AG09319 (cell line): ENCODE data around the gene SETBP1.
A peak's percentile ranks its signal among the peaks of the same experiment; 100 is the strongest.

Experiments
- DNase-seq: peaks from one replicate; pipeline ENCODE4 v3.0.0-alpha.2; 2010; ENCODE audit warnings: low read depth; ENCODE audit errors: extremely low read depth
- TF ChIP-seq, protein P1 (sequence below): IDR thresholded peaks from 2 replicates; pipeline ENCODE4 v1.5.1; 2011; ENCODE audit warnings: low read depth, mild to moderate bottlenecking, inconsistent platforms, low read length, moderate library complexity

The SETBP1 gene

DNA sequence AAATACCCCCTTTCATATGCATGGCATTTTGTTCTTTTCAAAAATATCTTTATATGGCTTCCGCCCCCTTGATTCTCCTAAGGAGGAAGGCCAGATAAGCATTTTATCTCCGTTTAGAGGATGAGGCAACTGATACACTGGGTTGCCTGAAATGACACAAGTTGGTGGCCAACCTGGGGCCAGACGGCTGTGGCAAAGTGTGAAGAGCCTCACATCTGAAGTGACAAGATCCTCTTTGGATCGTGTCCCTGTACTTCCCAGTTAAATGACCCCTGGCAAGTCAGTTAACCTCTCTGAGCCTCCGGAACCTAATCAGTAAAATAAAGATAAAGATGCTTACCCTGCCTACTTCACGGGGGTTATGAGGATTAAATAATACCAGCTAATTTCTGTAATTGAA lies 4.6 kb downstream of the SETBP1 start:
- TF ChIP-seq, protein P1, sequence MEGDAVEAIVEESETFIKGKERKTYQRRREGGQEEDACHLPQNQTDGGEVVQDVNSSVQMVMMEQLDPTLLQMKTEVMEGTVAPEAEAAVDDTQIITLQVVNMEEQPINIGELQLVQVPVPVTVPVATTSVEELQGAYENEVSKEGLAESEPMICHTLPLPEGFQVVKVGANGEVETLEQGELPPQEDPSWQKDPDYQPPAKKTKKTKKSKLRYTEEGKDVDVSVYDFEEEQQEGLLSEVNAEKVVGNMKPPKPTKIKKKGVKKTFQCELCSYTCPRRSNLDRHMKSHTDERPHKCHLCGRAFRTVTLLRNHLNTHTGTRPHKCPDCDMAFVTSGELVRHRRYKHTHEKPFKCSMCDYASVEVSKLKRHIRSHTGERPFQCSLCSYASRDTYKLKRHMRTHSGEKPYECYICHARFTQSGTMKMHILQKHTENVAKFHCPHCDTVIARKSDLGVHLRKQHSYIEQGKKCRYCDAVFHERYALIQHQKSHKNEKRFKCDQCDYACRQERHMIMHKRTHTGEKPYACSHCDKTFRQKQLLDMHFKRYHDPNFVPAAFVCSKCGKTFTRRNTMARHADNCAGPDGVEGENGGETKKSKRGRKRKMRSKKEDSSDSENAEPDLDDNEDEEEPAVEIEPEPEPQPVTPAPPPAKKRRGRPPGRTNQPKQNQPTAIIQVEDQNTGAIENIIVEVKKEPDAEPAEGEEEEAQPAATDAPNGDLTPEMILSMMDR, result no peak

DNA sequence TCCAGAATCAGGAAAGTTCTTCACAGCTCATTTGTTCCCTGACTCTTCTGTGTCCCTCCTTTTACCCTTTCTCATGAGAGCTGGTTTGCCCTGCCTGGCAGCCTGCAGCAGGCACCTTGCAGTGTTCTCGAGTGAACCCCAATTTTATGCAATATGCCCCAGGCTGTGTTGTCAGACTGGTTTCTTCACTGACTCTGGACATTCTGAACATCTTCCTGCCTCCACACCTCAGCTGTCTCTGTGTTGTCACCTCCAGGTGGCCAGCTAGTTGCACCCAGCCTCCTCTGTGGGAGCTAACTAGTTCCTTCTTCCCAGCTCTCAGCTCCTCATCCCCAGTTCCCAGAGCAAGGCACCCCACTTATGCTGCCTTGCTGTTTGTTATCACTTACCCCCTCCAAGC lies 5.5 kb downstream of the SETBP1 start:
- TF ChIP-seq, protein P1, result no peak
- DNase-seq, result no peak

More for the DNA sequence above, 4.6 kb downstream of the SETBP1 start:
- no peak for DNase-seq

DNA sequence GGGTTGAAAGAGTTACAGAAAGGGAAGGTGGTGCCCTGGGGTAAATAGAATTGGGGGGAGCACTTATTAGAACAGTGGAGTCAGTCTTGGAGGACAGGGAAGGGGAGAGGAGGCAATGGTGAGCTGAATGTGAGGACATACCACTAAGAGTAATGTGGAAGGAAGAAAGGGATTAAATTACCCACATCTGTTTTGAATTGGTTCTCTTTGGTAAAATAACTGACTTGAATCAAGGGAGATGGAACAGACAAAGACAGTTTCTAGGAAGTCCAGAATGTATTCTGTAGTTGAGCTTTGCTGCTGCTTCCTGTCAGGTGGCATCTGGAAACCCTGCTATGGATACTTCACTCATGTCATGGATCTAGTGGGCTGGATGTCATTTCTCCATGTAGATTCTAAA lies 6.7 kb downstream of the SETBP1 start:
- TF ChIP-seq, protein P1, result no peak
- peak; percentile 23 for DNase-seq

DNA sequence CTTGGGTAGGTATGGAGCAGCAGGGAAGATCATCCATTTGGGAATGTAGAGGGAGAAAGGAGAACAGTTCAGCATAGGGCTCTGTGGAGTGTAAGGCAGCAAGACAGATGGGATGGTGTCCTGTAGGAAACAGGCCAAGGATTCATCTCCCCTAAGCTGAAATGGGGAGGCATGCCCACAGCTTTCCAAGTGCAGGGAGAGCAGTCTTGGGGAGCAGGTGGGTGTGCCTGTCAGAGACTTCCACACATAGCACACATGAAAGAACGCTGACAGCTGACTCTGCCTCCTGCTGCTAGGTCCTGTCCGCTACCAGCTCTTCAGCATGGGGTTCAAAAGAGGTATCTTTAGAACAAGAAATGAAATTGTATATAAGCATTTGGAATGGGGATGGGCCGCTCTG lies 9.0 kb downstream of the SETBP1 start:
- TF ChIP-seq, protein P1, result no peak
- DNase-seq, result no peak

DNA sequence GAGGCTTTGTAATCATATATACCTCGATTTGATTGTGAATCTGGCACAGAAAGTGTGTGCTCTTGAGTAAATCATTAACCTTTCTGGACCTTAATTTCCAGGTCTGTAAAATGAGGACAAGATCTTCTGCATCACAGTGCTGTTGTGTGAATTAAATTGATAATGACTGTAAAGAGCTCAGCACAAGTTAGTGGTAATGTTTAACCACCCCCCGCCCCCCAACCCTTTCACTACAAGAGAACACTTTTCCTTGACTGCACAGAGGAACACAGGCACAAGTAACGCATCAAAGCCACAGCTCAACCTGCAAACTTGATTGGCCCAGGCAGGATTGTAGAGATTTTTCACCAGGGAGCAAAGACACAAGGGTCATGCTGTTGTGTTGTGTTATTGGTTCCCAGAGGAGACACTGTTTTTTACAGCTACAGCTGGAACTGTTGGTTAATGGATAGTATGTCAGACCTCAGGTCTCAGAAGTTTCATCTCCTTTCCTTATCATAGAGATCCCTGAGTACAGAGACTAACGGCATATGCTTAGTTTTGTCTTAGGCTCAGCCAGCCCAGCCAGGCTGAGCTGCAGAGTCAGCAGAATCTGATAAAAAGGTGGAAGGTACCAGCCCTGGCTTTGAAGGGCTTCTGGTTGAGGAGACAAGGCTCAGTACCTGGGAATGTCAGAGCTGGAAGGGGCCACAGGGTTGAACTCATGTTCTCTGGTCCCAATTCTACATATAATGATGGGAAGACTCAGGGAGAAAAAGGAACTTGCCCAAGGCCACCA lies 10.6 kb downstream of the SETBP1 start:
- TF ChIP-seq, protein P1, result no peak

DNA sequence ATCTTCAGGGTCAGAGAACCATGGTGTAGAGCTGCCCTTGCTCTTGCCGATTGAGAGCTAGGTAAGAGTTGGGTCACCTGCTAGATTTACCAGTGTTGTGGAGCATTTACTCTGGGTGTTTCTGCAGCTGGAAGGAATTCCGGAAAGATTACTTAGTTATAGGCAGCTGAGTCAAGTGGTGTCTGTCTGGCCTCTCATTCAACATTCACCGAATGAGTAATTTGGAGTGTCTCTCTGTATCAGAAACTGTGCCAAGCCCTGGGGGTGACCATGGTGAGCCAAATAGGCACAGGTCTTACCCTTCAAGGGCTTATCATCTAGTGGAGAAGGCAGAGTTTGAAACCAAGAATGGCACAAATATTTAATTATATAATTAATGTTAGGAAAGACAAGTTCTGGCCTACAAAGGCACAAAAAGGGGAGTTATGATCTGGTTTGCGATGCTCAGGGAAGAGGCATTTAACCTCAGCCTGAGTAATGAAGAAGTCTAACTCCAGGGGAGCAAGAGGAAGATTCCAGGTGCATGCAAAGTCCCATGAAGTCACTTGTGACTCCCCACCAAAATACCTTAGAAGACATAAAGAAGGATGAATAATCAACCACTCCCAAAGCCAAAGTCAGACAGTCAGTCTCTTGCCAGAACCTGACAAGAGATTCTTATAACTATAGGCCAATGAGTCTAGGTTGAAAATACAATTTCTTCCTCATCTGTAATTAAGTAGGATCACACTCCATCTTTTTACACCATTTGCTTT lies 12.5 kb downstream of the SETBP1 start:
- DNase-seq, result no peak
- TF ChIP-seq, protein P1, result no peak

More for the DNA sequence above, 10.6 kb downstream of the SETBP1 start:
- DNase-seq, result no peak

DNA sequence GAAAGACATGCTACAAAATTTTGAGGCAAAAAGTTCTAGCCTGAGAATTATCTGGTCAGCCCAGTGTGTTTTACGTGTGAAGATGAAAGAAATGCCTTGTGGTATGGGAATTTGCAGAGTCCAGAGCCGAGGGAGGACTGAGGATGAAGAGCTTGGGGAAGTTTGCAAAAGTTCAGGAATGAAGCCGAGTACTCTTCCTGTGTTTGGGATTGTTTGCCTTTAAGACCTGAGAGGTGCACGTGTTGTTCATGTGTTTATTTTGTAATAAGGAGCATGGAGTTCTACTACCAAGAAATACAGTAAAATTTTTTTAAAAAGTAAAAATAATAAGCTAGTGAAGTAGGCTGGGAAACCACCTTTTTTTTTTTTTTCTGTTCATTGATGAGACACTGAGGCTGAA lies 14.8 kb downstream of the SETBP1 start:
- TF ChIP-seq, protein P1, result no peak
- no peak for DNase-seq
